ENCODE measurements around the gene BLOC1S3. TPM values are rescaled to one million over a fixed set of nuclear protein-coding genes. Genes with fewer than 3 reads are reported as not detected.
A peak's percentile ranks its signal among the peaks of the same experiment; 100 is the strongest.

The BLOC1S3 gene
- total and polyA plus RNA-seq, 5 experiments from 2014 or later: 8.4 to 22.5 (median 14.4) TPM

- Mint-ChIP-seq H3K4me1 (peaks cover 17 to 56% (median 49%) of the 10 kb centered on the region in 4 donors), H3K27ac (peak overlapping the region in 8 of 10 donors; percentile 8 to 86 (median 54)), H3K36me3 (peaks cover 0 to 18% (median 2%) of the 10 kb centered on the region in 3 donors), H3K4me3 (peak overlapping the region; percentile 61 to 85 (median 74)), H3K9me3 (no peaks in the 10 kb centered on the region), H3K27me3 (no peaks in the 10 kb centered on the region)
- DNase-seq (no peak), ATAC-seq (no peak)
- POLR2A ChIA-PET: interaction anchor here (0.7 to 2.7 kb wide), 2 partner anchors 77 to 244 kb away, joined by 9 to 15 read pairs; no protein-coding TSS in a partner anchor
Observed at GRCh38 chr19:45179892-45180370, 1.3 kb downstream of the BLOC1S3 start.

- POLR2A ChIA-PET: no interaction called here
- Mint-ChIP-seq H3K27ac (peak overlapping the region in 7 of 10 donors; percentile 11 to 78 (median 53)), H3K36me3 (peaks cover 0 to 18% (median 2%) of the 10 kb centered on the region in 3 donors), H3K4me3 (peak overlapping the region; percentile 64 to 82 (median 74)), H3K4me1 (peaks cover 17 to 57% (median 42%) of the 10 kb centered on the region in 4 donors), H3K27me3 (no peaks in the 10 kb centered on the region), H3K9me3 (no peaks in the 10 kb centered on the region)
- ATAC-seq (no peak), DNase-seq (no peak)
Observed at GRCh38 chr19:45180936-45181335, 2.4 kb downstream of the BLOC1S3 start.

- Mint-ChIP-seq H3K27me3 (no peaks in the 10 kb centered on the region), H3K4me3 (peak overlapping the region in 1 of 10 donors; percentile 32), H3K4me1 (peaks cover 17 to 52% (median 42%) of the 10 kb centered on the region in 4 donors), H3K27ac (peak overlapping the region in 2 of 10 donors; percentile 74 to 80), H3K36me3 (peaks cover 0 to 18% (median 2%) of the 10 kb centered on the region in 3 donors), H3K9me3 (no peaks in the 10 kb centered on the region)
- ATAC-seq (no peak), DNase-seq (no peak)
- POLR2A ChIA-PET: interaction anchor here (1.4 kb wide), 1 partner anchor 144 kb away, joined by 3 read pairs; the partner anchor contains the start of gene CLASRP
Observed at GRCh38 chr19:45182758-45183157, 4.2 kb downstream of the BLOC1S3 start.

GRCh38 chr19:45184115-45184514 lies 5.5 kb downstream of the BLOC1S3 start:
- peaks cover 15 to 44% (median 38%) of the 10 kb centered on the region in 4 donors for H3K4me1 Mint-ChIP-seq
- peaks cover 0 to 18% (median 2%) of the 10 kb centered on the region in 3 donors for H3K36me3 Mint-ChIP-seq
- POLR2A ChIA-PET: interaction anchor here (0.6 to 1.4 kb wide), 2 partner anchors 15 to 145 kb away, joined by 3 to 5 read pairs; partner anchors contain the start of gene CLASRP
- no peak for ATAC-seq
- H3K27ac Mint-ChIP-seq: peak overlapping the region in 1 of 10 donors; percentile 43
- no peak overlapping the region for H3K4me3 Mint-ChIP-seq
- no peaks in the 10 kb centered on the region for H3K27me3 Mint-ChIP-seq
- DNase-seq: no peak
- no peaks in the 10 kb centered on the region for H3K9me3 Mint-ChIP-seq

GRCh38 chr19:45186509-45187334 lies 8.1 kb downstream of the BLOC1S3 start:
- no peak for ATAC-seq
- H3K9me3 Mint-ChIP-seq: no peaks in the 10 kb centered on the region
- no peaks in the 10 kb centered on the region for H3K27me3 Mint-ChIP-seq
- no peak overlapping the region for H3K4me3 Mint-ChIP-seq
- H3K27ac Mint-ChIP-seq: no peak overlapping the region
- peaks cover 0 to 9% (median 0%) of the 10 kb centered on the region in 3 donors for H3K36me3 Mint-ChIP-seq
- peaks cover 6 to 26% (median 18%) of the 10 kb centered on the region in 4 donors for H3K4me1 Mint-ChIP-seq
- POLR2A ChIA-PET: interaction anchor here (1.8 kb wide), 1 partner anchor 8 kb away, joined by 6 read pairs; the partner anchor contains the start of genes BLOC1S3 and TRAPPC6A
- no peak for DNase-seq

GRCh38 chr19:45187421-45188100 lies 9.0 kb downstream of the BLOC1S3 start:
- Mint-ChIP-seq H3K36me3 (peaks cover 0 to 7% (median 0%) of the 10 kb centered on the region in 3 donors), H3K27ac (peak overlapping the region in 4 of 10 donors; percentile 34 to 91 (median 54)), H3K9me3 (no peaks in the 10 kb centered on the region), H3K4me3 (peak overlapping the region in 1 of 10 donors; percentile 10), H3K27me3 (no peaks in the 10 kb centered on the region), H3K4me1 (peaks cover 4 to 21% (median 15%) of the 10 kb centered on the region in 4 donors)
- ATAC-seq (peak; percentile 89 to 93), DNase-seq (peak in 6 of 10 donors; percentile 29 to 73 (median 53))
- POLR2A ChIA-PET: interaction anchor here (1.8 kb wide), 1 partner anchor 9 kb away, joined by 6 read pairs; the partner anchor contains the start of genes BLOC1S3 and TRAPPC6A

GRCh38 chr19:45189971-45190370 lies 11.4 kb downstream of the BLOC1S3 start:
- Mint-ChIP-seq H3K4me1 (peaks cover 2 to 10% (median 6%) of the 10 kb centered on the region in 4 donors), H3K9me3 (no peaks in the 10 kb centered on the region), H3K36me3 (peaks cover 0 to 4% (median 0%) of the 10 kb centered on the region in 3 donors), H3K27ac (no peak overlapping the region), H3K4me3 (no peak overlapping the region), H3K27me3 (no peaks in the 10 kb centered on the region)
- ATAC-seq (no peak), DNase-seq (no peak)
- POLR2A ChIA-PET: interaction anchor here (0.7 kb wide), 1 partner anchor 31 kb away, joined by 4 read pairs; no protein-coding TSS in a partner anchor

- Mint-ChIP-seq H3K27ac (no peak overlapping the region), H3K4me3 (no peak overlapping the region), H3K27me3 (peaks cover 0 to 3% (median 0%) of the 10 kb centered on the region in 5 donors), H3K4me1 (peaks cover 2 to 10% (median 3%) of the 10 kb centered on the region in 4 donors), H3K9me3 (no peaks in the 10 kb centered on the region), H3K36me3 (peaks cover 0 to 4% (median 0%) of the 10 kb centered on the region in 3 donors)
- POLR2A ChIA-PET: interaction anchor here (0.9 kb wide), 1 partner anchor 13 kb away, joined by 3 read pairs; the partner anchor contains the start of gene BLOC1S3
- DNase-seq (no peak), ATAC-seq (no peak)
Observed at GRCh38 chr19:45191375-45191774, 12.8 kb downstream of the BLOC1S3 start.

- Mint-ChIP-seq H3K36me3 (no peaks in the 10 kb centered on the region), H3K27me3 (peaks cover 0 to 3% (median 0%) of the 10 kb centered on the region in 5 donors), H3K4me1 (peaks cover 0 to 2% (median 0%) of the 10 kb centered on the region in 4 donors), H3K4me3 (no peak overlapping the region), H3K27ac (no peak overlapping the region), H3K9me3 (no peaks in the 10 kb centered on the region)
- POLR2A ChIA-PET: no interaction called here
- no peak for DNase-seq
- ATAC-seq: no peak
Observed at GRCh38 chr19:45195764-45196163, 17.2 kb downstream of the BLOC1S3 start.

- ATAC-seq: no peak
- Mint-ChIP-seq H3K36me3 (peaks cover 0 to 3% (median 2%) of the 10 kb centered on the region in 3 donors), H3K9me3 (no peaks in the 10 kb centered on the region), H3K27ac (no peak overlapping the region), H3K27me3 (peaks cover 0 to 3% (median 0%) of the 10 kb centered on the region in 5 donors), H3K4me1 (peaks cover 0 to 4% (median 0%) of the 10 kb centered on the region in 4 donors), H3K4me3 (no peak overlapping the region)
- no peak for DNase-seq
- POLR2A ChIA-PET: no interaction called here
Observed at GRCh38 chr19:45200568-45200967, 22.0 kb downstream of the BLOC1S3 start.

GRCh38 chr19:45202637-45203036 lies 24.1 kb downstream of the BLOC1S3 start:
- H3K27me3 Mint-ChIP-seq: peaks cover 0 to 3% (median 0%) of the 10 kb centered on the region in 5 donors
- no peak for ATAC-seq
- H3K36me3 Mint-ChIP-seq: peaks cover 0 to 3% (median 2%) of the 10 kb centered on the region in 3 donors
- H3K9me3 Mint-ChIP-seq: no peaks in the 10 kb centered on the region
- POLR2A ChIA-PET: no interaction called here
- H3K4me1 Mint-ChIP-seq: peaks cover 0 to 2% (median 0%) of the 10 kb centered on the region in 4 donors
- H3K4me3 Mint-ChIP-seq: no peak overlapping the region
- DNase-seq: no peak
- H3K27ac Mint-ChIP-seq: peak overlapping the region in 1 of 10 donors; percentile 45

GRCh38 chr19:45205810-45206209 lies 27.2 kb downstream of the BLOC1S3 start:
- Mint-ChIP-seq H3K27me3 (peaks cover 0 to 3% (median 0%) of the 10 kb centered on the region in 5 donors), H3K9me3 (no peaks in the 10 kb centered on the region), H3K4me1 (peaks cover 0 to 3% (median 1%) of the 10 kb centered on the region in 4 donors), H3K36me3 (peaks cover 0 to 3% (median 2%) of the 10 kb centered on the region in 3 donors), H3K27ac (no peak overlapping the region), H3K4me3 (no peak overlapping the region)
- DNase-seq (no peak), ATAC-seq (no peak)
- POLR2A ChIA-PET: no interaction called here

All from naive thymus-derived CD8-positive, alpha-beta T cell (primary cell).